ENCODE measurements around the gene ANKAR.

GRCh38 chr2:189631849-189632248 is 42.6 kb upstream of the ANKAR start:
- no peak for TF ChIP-seq CTCF (conservative IDR thresholded peaks at IDR 0.05; ENCODE audit: low read length)
- TF ChIP-seq EZH2phosphoT487 (IDR thresholded peaks at IDR 0.05; ENCODE audit: borderline replicate concordance) = no peak
